Stimulated activated CD8-positive, alpha-beta memory T cell treated with anti-CD3 and anti-CD28 coated beads, Interleukin-15, amount 100 ng/mL, for 48 hours (primary cell): ENCODE data around the gene WIPF2.

Source experiments
- DNase-seq, 2 donors: peaks; one replicate each; pipeline ENCODE4 v3.0.0-alpha.2; 2020; ENCODE audit warnings: low read depth in 2 of 2

WIPF2 gene, protein sequence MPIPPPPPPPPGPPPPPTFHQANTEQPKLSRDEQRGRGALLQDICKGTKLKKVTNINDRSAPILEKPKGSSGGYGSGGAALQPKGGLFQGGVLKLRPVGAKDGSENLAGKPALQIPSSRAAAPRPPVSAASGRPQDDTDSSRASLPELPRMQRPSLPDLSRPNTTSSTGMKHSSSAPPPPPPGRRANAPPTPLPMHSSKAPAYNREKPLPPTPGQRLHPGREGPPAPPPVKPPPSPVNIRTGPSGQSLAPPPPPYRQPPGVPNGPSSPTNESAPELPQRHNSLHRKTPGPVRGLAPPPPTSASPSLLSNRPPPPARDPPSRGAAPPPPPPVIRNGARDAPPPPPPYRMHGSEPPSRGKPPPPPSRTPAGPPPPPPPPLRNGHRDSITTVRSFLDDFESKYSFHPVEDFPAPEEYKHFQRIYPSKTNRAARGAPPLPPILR

GRCh38 chr17:40218740-40219593, at the start of gene WIPF2:
Gene WIPF2 (plus strand): TSS chr17:40219304. CDS start chr17:40256460, 37,156 bp downstream.
- peak; percentile 93 to 94 for DNase-seq

DNA sequence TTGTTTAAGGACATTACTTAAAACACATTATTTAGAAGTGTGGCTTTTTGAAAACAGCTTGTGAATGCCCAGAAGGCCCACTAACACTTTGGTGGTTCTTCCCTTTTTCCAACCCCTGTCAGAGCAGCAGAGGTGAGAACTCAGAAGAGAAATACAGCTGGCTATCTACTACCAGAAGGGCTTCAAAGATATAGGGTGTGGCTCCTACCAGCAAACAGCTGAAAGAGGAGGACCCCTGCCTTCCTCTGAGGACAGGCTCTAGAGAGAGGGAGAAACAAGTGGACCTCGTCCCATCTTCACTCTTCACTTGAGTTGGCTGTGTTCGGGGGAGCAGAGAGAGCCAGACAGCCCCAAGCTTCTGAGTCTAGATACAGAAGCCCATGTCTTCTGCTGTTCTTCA, 48.8 kb upstream of the WIPF2 start:
- no peak for DNase-seq

DNA sequence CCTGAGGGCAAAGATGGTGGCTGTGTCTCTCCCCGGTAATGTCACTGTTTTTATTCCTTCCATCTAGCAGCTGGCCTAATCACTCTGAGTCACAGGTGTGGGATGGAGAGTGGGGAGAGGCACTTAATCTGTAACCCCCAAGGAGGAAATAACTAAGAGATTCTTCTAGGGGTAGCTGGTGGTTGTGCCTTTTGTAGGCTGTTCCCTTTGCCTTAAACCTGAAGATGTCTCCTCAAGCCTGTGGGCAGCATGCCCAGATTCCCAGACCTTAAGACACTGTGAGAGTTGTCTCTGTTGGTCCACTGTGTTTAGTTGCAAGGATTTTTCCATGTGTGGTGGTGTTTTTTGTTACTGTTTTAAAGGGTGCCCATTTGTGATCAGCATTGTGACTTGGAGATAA, 47.4 kb upstream of the WIPF2 start:
- no peak for DNase-seq

- no peak for DNase-seq
These were observed 45.9 kb upstream of the WIPF2 start for GRCh38 chr17:40173091-40173777.

DNA sequence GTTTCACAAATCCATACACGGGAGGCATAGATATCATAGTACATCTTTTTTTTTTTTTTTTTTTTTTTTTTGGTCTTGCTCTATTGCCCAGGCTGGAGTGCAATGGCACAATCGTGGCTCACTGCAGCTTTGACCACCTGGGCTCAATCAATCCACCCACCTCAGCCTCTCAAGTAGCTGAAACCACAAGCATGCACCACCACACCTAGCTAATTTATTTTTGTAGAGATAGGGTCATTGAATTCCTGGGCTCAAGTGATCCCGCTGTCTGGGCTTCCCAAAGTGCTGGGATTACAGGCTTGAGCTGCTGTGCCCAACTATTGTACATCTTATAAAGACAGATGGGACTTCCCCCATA, 45.3 kb upstream of the WIPF2 start:
- no peak for DNase-seq

- no peak for DNase-seq
These were observed 44.6 kb upstream of the WIPF2 start for GRCh38 chr17:40174514-40174913.

DNA sequence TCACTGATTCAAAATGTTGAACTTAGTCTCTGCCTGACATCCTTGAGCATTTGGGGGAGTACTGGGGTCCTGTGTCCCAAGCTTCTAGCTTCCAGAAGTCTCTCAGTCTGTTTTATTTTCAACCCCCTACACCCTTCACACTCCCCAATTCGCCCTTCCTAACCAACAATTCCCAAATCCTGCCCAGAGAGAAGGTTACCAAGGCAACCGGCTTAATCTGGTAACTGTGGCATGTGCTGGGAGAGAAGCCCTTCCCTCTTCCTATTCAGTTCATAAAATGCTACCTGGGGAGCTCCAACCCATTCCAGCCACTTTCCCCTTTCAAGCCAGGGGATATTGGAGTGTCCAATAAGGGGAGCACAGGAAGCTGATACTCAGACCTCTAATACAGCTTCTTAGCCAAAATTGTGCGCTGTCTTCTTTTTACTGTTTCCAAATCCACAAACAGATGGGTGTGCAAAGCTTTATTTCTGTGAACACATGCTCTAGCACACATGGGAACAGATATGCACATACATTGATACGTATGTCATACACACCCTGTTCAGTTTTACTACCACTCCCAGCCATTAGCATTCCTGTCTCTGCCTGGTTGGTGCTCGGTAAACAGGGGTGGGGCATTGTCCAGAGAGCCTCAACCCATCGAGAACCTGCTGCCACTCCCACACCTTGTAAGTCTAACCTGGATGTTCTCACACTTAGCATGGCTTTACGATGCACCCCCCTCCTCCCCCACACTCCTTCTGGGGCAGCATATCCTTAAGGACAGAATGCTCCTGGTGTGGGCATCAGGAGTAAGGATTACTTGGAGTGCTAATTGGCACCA, 43.0 kb upstream of the WIPF2 start:
- DNase-seq: no peak

DNA sequence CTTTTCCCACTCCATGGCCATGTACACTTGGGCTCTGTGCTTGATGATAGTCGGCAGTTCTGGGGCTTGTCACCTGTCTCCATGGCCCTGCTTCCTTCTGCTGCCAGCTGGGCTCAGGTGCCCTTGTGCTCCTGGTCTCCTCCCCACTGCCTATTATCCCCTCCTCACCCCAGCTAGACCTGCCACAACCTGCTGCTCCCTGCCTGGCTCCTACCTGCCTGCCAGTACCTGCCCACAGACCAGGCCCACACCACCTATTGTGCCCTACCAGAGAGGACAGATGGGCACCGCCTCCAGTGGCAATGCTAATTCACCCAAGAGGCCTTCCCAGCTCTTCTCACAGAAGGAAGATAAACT, 42.4 kb upstream of the WIPF2 start:
- no peak for DNase-seq

GRCh38 chr17:40177275-40177874, 41.7 kb upstream of the WIPF2 start, which contains the start of gene RAPGEFL1:
Gene RAPGEFL1 (plus strand): TSS chr17:40177470. CDS start chr17:40177862, 392 bp downstream.
- peak; percentile 78 to 84 for DNase-seq

- DNase-seq: no peak
These were observed 41.0 kb upstream of the WIPF2 start for GRCh38 chr17:40178021-40178601.

DNA sequence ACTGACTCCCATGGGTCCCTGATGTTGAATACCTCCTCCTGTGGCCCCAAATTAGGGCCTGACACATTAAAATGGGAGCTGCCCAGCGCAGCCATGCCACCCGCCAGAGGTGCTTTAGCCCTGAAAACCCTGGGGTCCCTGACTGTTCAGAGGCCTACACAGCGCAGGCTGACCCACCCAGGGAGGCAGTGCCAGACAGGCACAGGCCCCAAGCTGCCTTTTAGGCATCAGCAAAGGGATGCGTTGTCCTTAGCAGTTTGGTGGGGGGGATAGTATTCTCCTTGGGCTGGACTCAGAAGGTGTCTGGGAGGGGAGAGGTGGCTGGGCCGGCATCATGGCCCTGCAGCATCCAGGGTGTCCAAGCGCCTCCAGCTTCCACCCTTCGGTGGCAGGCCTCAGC, 40.4 kb upstream of the WIPF2 start:
- DNase-seq: no peak

DNA sequence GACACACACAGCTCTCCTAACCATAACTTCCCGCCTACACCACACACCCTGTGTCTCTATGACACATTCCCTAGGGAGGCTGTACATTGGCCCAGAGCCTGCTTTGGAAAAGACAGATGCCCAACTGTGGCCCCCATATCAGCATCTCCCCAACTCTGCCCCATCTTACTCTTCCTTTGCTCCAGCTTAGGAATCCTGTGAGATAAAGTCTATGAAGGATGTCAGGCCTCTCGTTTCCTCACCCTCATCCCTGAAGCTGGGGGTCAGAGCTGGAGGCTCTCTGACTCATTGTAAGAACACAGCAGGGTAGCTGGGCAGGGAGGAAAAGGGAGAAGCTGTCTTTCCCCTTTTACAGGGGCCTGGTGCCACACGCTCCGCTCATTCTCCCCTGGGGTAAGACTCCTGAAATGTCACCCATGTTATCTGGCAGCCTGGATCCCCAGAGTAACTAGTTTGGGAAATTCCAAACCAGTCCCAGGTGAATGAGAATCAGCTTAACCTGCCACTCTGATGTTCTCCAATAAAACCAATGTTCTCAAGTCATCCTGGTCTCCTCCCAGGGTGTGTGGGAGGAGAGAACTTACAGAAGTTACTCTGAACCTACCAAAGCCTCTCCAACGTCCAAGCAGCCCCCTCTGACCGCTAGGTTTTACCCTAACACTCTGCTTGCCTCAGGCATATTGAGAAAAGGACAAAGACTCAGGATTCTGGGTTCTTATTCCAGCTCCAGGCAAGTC, 39.0 kb upstream of the WIPF2 start:
- DNase-seq: no peak

DNA sequence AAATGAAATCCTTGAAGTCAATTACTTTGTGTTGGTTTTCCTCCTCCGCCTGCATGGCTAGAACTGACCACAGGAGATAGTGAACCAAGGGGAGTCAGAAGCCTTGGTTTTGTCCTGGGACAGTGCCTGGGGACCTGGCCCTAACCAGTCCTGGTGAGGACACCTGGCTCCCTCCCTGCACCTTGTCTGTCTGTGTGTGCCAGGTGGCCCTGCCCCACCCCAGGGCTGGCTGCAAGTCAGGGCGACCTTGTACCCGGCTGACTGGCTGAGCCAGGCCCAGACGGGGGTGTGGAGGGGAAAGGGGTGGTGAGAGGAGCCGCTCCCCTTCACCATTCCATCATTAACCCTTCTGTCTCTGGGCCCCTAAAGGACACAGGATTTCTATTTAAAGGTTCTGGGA, 38.4 kb upstream of the WIPF2 start:
- no peak for DNase-seq

DNA sequence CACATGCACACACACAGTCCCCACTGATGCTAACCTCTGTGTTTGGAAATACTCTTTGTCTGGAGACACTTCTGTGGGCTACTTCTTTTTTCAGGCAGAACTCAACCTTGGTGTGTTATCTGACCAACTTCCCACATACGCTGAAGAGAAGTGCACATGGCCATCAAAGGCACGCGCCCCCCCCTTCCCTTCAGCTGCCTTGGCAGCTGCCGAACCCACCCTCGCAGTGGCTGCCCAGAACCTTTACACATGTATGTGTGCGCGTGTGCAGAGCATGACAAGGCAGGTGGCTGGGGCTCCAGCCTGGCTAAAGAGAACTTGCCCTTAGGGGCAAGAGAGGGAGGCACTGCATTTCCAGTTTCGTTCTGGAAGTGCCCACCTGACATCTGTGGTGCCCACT, 37.9 kb upstream of the WIPF2 start:
- DNase-seq: no peak

DNA sequence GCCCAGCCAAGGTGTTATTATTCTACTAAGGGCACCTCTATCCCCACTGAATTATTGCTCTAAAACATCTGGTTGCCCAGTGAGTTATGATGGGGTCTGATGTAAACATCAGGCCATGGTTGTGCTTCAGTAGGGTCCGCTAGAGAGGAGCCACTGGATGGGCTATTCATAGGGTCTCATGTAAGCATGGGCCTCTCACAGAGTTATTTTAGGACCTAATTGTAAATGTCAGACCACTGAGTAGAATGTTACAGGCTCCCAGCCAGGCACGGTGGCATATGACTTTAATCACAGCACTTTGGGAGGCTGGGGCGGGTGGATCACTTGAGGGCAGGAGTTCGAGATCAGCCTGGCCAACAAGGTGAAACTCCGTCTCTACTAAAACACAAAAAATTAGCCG, 36.5 kb upstream of the WIPF2 start:
- DNase-seq: no peak

- no peak for DNase-seq
These were observed 31.9 kb upstream of the WIPF2 start for GRCh38 chr17:40187238-40187637.

GRCh38 chr17:40188694-40189093, 30.4 kb upstream of the WIPF2 start:
- no peak for DNase-seq

DNA sequence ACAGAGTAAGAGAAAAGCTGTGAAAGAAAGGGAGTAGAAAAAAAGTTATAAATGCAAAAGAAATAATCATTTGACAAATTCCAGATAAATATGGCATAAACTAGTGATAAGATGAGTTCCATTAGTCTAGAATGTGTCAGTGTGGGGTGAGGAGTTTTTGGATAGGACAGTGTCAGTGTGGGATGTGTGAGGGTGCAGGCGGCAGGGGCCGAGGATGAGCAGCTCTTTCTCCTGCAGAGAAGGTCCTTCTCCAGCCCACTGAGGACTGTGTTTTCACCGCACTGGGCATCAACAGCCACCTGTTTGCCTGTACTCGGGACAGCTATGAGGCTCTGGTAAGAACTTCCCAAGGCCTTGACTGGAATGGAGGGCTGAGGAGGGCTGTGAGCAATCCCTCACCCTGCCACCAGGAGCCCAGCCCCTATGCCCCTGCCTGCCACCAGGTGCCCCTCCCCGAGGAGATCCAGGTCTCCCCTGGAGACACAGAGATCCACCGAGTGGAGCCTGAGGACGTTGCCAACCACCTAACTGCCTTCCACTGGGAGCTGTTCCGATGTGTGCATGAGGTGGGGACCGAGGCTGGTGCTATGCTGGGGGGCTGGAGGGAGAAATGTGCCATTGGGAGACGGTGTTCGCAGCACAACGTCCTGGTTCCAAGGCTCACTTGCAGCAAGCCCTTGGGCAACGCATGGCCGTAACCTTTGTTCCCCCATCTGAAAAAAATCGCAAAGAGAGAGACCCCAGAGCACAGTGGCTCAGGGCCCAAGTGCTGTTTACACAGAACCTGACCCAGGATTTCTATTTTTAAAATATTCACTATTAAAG, 28.7 kb upstream of the WIPF2 start:
- DNase-seq: peak in 1 of 2 donors; percentile 21
